NCI-H2107 treated with DMSO at 0.1 percent for 48 hours (cell line): Measurements from ENCODE around the gene MYL12A.

Experiments
- DNase-seq: peaks from one replicate; lab custom pipeline; 2025; ENCODE audit not compliant: unreplicated experiment; lab: John Stamatoyannopoulos, UW

The MYL12A gene

DNA sequence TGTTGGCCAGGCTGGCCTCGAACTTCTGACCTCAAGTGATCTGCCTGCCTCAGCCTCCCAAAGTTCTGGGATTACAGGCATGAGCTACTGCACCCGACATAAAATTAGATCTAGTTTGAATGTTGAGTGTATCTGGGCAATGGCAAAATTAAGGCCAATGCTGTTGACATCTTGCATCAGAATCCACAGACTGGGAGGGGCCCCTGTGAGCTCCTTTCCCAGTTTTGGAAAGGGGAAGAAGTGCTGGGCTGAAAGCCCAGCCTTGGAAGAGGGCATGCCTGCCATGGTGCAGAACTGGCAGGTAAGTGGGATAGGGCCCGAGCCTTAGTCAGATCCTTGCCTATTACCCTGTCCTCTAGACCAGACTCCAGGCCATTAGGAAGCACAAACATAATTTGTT is 23.4 kb upstream of the MYL12A start:
- no peak for DNase-seq

DNA sequence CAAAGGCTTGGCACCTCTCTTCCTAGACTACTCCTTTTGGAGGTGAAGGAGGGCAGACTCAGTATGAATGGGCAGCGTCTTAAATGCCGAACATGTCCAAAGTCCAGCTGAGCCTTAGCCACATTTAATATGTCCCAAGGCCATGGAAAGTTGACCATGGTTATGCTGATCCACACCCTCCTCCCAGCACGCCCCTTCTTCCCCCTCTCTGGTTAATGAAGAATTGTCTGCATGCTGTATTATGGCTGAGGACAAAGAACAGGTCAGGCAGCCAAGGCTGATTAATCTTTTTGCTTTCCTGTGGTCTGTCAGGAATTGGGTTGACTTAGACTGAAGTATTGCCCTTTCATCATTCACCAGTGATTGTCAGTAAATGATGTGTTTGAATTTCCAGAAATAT is 22.0 kb upstream of the MYL12A start:
- no peak for DNase-seq

- no peak for DNase-seq
These were observed 21.6 kb upstream of the MYL12A start for GRCh38 chr18:3226048-3226447.

DNA sequence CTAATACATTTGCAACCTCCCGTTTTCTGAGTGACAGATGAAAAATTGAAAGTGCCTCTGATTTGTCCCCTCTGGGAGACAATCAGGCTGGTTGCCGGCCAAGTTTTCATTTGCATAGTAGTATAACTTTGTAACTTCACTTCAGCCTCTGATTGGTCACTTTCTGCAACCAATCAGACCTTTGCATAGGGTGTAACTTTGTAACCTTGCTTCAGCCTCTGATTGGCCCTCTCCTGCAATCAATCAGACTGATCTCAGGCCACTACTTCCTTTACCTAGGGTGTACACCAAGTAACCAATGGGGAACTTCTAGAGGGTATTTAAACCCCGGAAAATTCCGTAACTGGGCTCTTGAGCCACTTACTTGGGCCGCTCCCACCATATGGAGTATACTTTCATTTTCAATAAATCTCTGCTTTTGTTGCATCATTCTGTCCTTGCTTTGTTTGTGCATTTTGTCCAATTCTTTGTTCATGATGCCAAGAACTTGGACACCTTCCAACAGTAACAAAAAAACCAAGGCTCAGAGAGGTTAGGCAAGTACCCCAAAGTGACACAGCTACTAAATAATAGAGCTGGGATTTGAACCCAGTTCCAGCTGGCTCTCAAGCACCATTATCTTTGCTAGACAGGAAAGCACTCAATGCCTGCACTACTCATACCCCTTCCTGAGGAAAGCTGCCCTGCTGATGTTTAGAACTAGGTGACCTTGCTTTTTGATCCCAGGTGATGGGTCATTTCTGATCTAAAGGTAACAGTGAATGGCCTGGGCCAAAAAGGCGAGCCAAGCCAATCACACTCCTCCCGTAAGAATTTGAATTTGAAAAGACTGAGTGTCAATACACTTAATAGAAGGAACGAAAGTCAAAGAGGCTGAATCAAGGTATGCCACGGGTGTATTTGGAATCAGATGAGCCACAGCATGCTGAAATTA is 16.9 kb upstream of the MYL12A start:
- DNase-seq: no peak

DNA sequence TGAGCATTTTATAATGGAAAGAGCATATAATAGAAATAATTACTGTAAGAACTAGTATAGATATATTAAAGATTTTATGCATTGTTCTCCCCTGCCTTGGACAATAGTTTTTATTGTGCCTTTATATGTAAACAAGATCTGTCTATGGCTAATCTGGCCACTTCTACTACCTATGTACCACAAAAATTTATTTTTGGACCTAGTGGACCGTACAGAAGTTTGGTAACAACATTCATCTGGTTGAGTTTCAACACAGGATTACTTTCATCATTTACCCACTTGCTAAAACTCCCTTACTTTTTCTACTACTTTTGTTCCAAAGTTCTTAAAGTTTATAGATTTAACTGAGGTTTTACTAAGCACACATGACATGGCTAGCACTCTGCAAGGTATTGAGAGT is 14.6 kb upstream of the MYL12A start:
- no peak for DNase-seq

- DNase-seq: no peak
These were observed 14.0 kb upstream of the MYL12A start for GRCh38 chr18:3233433-3234168.

GRCh38 chr18:3234457-3234856 is 13.1 kb upstream of the MYL12A start:
- no peak for DNase-seq

DNA sequence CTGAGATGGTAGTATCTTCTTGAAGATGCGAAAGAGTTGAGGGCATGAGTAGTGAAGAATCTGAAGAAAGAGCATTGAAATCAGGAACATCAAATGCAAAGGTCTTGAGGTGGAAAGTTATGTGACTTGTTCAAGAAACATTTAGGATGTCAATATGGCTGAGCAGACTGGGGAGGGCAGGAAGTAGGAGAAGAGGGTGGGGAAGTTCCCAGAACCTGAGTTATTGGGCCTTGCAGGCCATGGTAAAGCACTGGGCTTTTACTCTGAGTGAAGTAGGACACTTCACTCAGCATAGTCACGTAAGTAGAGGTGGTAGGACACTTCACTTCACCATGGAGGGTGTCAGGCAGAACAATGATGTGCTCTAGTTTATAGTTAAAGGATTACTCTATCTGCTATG is 11.8 kb upstream of the MYL12A start:
- no peak for DNase-seq

GRCh38 chr18:3236470-3236869 is 11.1 kb upstream of the MYL12A start:
- no peak for DNase-seq

DNA sequence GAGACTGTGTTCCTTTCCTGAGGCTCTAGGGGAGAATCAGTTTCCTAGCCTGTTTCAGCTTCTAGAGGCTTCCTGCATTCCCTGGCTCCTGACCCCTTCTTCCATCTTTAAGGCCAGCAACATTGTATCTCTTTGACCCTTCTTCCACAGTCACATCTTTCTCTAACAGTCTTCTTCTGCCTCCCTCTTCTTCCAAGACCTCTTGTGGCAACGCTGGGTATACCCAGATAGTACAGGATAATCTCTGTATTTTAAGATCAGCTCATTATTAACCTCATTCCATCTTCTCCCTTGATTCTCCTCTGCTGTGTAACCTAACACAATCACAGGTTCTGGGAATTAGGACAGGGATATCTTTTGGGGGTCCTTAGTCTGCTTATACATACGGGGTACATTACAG is 8.9 kb upstream of the MYL12A start:
- no peak for DNase-seq

GRCh38 chr18:3245185-3245564 is 2.4 kb upstream of the MYL12A start:
- no peak for DNase-seq

DNA sequence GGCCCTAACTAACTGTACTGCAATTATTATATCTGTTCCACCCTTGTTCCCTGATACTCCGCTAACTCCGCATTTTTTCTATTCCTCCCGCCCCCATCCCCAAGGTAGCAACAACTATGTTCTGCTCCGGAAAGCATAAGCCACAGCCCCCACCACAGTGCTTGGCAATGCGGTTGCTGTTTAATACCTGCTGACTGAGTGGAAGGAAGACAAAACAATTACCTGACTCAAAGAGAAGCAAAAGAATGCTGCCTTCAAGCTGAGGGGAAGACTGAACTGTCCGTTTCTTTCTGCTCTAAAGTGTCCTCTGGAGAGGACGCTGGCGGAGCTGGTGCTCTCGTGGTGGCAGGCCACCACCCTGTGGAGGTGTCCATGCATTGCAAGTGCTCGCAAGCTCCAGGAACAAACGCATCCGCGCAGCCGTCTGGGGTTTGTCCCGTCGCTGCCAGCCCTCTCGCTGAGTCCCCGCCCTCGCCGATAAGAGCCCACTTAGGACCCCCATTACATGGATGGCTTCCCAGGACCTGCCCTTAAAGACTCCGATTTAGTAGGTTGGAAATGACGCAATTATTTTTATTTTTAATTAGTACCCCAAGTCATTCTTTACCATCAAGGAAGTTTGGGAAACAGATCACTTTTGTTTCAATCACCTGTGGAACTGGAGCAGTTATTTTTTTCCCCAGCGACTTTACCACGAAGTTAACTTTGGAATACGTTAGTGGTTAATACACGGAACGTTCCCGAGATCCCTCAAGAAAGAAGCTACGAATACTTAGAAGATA is 1.6 kb upstream of the MYL12A start:
- peak; percentile 38 for DNase-seq

DNA sequence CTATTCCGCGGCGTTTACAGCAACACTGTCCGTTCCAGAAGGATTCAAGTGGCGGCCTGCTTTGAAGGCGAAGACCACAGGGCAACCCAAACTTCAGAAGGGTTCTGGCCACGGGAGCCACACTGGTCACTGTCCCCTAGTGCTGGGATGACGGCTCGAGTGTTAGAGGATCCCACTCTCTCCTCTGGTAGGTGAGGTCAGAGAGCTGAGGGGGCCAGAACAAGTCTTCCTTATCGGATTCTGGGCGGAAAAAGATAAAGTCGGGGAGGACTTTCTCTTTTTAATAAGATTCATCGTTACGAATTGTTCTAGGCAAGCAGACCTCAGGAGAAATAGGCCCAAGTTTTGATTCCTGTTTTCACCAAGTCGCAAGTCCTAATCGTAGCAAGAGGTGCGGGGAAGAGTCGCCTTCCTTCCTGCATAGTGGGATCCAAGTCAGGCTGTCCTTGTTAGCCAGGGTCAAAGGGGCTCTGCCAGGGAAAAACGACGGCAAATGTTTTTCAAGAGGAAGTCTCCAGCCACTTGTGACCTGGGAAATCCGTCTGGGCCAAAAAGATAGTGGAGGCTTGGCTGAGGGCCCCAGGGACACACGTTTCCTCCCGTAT is 864 bp upstream of the MYL12A start:
- DNase-seq: no peak

DNA sequence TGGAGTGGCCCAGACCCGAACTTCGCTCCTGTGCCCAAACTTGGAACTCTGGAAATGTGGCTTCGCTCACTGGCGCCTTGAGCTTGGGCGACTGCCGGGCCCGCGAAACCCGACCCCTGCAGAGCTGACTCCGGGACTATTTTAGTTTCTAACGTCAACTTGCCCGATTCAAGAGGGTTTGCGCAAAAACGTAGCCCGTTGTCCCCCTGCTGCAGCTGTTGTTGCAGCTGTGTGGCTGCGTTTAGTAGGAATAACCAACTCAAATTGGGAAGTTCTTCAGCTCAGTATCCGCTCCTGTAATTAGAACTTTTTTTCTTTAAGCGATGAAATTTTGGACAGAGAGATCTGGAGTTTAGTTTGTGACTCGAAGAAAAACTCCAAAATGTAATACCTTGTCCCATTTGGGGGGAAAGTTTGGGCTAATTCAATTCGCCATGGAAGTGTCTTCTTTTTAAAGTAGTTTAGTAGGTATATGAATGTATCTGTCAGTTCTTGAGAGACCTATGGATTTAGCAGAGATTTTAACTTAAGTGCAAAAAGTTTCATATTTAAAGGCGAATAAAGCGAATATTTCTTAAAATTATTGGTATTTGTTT is 559 bp downstream of the MYL12A start:
- DNase-seq: no peak

- DNase-seq: no peak
These were observed 1.2 kb downstream of the MYL12A start for GRCh38 chr18:3248658-3249359.

DNA sequence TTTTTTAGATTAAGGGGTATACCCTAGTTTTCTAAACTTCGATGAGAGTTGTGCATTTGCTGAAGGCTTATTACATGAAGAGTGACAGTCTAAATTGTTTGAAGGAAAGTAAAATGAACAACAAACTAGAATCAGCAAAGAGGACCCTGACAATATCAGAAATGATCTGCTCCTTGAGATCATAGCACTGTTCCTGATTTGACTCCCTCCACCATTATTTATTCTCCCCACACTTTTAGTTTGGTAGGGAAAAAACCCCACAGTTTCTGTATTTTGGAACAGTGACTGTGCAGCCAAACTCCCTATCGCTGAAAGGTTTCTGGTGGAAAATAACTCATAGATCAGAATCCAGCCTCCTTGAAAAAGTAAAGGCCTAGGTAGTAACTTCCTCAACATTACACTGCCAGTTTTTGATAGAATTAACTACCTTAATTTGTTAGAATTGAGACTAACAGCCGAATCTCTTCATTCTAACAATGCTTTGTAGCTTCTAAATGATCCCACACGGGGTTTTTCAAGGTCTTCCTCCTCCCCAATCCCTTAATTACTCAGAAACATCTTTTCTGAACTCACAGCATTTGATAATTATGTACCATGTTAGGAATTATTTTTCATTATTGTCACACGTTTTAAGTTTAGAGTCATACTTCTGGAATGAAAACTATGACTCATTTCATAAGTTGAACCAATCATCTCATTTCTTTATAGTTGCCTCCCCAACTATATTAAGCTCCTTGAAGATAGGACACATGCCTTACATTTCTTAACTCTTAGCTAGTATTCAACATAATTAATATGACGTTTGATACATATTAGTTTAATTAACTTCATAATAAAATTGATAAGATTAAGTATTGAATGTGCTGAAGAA is 2.9 kb downstream of the MYL12A start:
- no peak for DNase-seq

DNA sequence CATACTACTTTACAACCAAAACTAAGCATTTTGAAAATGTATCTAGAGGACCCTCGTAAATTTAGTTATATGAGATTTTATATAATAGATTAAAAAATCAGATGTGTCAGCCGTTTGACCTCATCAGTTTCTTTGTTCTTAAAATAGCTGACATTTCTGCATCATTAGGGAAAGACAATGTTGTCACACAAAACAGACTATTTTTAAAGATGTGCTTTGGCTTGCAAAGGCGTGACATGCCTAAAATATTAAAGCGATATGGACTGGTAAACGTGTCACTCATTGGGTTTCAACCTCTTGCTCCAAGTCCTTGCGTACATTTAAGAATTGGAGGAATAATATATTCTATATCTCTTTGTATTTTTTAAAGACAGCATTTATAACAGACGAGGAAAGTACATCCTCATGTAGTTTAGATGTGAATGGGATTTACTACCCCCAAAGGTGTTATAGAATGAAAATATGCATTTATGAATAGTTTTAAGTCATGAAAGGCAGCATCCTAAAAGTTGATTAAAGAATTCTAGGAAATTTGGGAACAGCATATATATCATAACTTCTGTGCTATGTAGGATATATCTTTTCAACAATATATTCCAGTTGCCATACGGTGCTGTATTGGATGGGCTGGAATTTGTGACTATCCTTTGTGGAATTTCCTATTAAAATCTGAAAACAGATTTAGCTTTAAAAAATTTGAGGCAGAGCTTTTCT is 3.8 kb downstream of the MYL12A start:
- DNase-seq: no peak

- no peak for DNase-seq
These were observed 4.3 kb downstream of the MYL12A start for GRCh38 chr18:3251963-3252277.

DNA sequence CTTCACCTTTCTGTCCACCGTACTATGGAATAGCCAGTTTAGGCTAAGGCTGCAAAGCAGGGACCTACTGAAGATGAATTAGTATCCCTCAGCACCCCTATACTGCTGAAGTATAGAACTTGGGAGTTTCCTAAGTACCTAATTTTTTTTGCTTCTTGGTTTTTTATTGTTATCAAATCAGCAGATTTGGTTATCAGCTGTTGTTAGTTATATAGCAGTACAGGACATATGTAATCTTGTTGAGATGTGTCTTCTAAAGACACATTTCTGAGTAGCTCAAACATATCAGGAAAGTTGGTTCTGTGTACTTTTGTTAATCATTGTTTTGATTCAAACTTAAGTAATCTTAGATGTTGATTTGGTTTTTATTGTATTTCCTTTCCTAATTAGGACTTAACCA is 5.2 kb downstream of the MYL12A start:
- DNase-seq: no peak
